HEK293 (cell line): Measurements from ENCODE around the gene ASIC1.
A peak's percentile ranks its signal among the peaks of the same experiment; 100 is the strongest.

Experiments
- REST ChIP-seq: fragments of 450-650 bp; formaldehyde crosslinking; IDR thresholded peaks from 2 replicates; pipeline ENCODE4 v1.5.1; 2016; ENCODE audit warnings: missing biosample characterization, missing genetic modification characterization
- TRIM28 ChIP-seq: IDR thresholded peaks from 2 replicates; pipeline ENCODE4 v1.6.1; 2011; ENCODE audit warnings: low read length, control low read depth, borderline replicate concordance
- ZBTB26 ChIP-seq: fragments of 450-650 bp; formaldehyde crosslinking; optimal IDR thresholded peaks from 2 replicates; pipeline ENCODE3; 2016; ENCODE audit warnings: missing biosample characterization, mild to moderate bottlenecking, missing genetic modification characterization
- ZNF24 ChIP-seq: fragments of 450-650 bp; formaldehyde crosslinking; IDR thresholded peaks from 2 replicates; pipeline ENCODE4 v1.5.1; 2016; ENCODE audit warnings: missing biosample characterization, missing genetic modification characterization
- ZNF354C ChIP-seq: fragments of 450-650 bp; formaldehyde crosslinking; IDR thresholded peaks from 2 replicates; pipeline ENCODE4 v1.5.1; 2016; ENCODE audit warnings: missing biosample characterization, missing genetic modification characterization, low read depth, borderline replicate concordance
- ZNF558 ChIP-seq: fragments of 450-650 bp; formaldehyde crosslinking; IDR thresholded peaks from 2 replicates; pipeline ENCODE4 v1.5.1; 2016; ENCODE audit warnings: missing biosample characterization, missing genetic modification characterization
- ZNF792 ChIP-seq: fragments of 450-650 bp; formaldehyde crosslinking; IDR thresholded peaks from 2 replicates; pipeline ENCODE4 v1.5.1; 2016; ENCODE audit warnings: missing biosample characterization, missing genetic modification characterization
- ZNF843 ChIP-seq: fragments of 450-650 bp; formaldehyde crosslinking; IDR thresholded peaks from 2 replicates; pipeline ENCODE4 v1.5.1; 2016; ENCODE audit warnings: missing biosample characterization, missing genetic modification characterization
- TF ChIP-seq, protein P1 (sequence below): fragments of 450-650 bp; formaldehyde crosslinking; IDR thresholded peaks from 2 replicates; pipeline ENCODE4 v1.5.1; 2016; ENCODE audit warnings: missing biosample characterization, missing genetic modification characterization
- TF ChIP-seq, protein P2 (sequence below): fragments of 450-650 bp; formaldehyde crosslinking; IDR thresholded peaks from 2 replicates; pipeline ENCODE4 v1.5.1; 2016; ENCODE audit warnings: missing biosample characterization, missing genetic modification characterization, low read depth
- TF ChIP-seq, protein P3 (sequence below): fragments of 450-650 bp; formaldehyde crosslinking; IDR thresholded peaks from 2 replicates; pipeline ENCODE4 v1.5.1; 2016; ENCODE audit warnings: missing biosample characterization, missing genetic modification characterization

DNA sequence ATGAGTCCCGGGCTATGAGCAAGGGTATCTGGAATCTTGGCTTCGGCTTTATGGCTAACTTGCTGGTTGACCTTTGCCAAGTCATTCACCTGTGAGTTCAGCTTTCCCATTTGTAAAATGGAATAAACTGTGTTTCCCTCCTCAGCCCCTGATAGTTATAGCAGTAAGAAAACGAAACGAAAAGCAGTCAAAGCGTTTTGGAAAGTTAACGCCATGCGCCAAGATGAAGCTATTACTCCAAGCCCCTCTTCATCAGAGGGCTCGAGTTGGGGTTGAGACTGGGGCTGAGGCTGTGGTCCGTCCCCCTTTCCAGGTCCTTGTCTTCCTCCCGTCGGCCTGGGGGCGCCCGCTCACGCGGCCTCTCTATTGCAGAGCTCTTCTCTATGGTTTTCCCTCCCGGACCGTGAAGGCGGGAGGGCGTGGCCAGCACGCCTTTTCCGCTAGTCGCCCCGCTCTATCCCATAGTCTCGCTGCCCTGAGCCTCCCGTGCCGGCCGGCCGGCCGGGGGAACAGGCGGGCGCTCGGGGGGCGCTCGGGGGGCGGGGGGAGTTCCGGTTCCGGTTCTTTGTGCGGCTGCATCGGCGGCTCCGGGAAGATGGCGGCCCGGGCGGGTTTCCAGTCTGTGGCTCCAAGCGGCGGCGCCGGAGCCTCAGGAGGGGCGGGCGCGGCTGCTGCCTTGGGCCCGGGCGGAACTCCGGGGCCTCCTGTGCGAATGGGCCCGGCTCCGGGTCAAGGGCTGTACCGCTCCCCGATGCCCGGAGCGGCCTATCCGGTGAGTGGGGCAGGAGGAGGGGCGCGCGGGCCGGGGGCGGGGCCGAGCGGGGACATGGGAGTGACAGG, 27.6 kb downstream of the ASIC1 start, which contains the start of gene SMARCD1:
- TF ChIP-seq ZNF354C (no peak), ZBTB26 (peak; percentile 30), ZNF792 (tag by site-specific recombination) (no peak), ZNF558 (no peak; the same call in 1 of the 2 replicates), TRIM28 (no peak), ZNF843 (tag by site-specific recombination) (no peak), REST (no peak), ZNF24 (tag by site-specific recombination) (no peak)
- TF ChIP-seq, protein P1, sequence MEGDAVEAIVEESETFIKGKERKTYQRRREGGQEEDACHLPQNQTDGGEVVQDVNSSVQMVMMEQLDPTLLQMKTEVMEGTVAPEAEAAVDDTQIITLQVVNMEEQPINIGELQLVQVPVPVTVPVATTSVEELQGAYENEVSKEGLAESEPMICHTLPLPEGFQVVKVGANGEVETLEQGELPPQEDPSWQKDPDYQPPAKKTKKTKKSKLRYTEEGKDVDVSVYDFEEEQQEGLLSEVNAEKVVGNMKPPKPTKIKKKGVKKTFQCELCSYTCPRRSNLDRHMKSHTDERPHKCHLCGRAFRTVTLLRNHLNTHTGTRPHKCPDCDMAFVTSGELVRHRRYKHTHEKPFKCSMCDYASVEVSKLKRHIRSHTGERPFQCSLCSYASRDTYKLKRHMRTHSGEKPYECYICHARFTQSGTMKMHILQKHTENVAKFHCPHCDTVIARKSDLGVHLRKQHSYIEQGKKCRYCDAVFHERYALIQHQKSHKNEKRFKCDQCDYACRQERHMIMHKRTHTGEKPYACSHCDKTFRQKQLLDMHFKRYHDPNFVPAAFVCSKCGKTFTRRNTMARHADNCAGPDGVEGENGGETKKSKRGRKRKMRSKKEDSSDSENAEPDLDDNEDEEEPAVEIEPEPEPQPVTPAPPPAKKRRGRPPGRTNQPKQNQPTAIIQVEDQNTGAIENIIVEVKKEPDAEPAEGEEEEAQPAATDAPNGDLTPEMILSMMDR: peak; percentile 65
- TF ChIP-seq, protein P2, sequence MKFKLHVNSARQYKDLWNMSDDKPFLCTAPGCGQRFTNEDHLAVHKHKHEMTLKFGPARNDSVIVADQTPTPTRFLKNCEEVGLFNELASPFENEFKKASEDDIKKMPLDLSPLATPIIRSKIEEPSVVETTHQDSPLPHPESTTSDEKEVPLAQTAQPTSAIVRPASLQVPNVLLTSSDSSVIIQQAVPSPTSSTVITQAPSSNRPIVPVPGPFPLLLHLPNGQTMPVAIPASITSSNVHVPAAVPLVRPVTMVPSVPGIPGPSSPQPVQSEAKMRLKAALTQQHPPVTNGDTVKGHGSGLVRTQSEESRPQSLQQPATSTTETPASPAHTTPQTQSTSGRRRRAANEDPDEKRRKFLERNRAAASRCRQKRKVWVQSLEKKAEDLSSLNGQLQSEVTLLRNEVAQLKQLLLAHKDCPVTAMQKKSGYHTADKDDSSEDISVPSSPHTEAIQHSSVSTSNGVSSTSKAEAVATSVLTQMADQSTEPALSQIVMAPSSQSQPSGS (tag by site-specific recombination): no peak
- TF ChIP-seq, protein P3, sequence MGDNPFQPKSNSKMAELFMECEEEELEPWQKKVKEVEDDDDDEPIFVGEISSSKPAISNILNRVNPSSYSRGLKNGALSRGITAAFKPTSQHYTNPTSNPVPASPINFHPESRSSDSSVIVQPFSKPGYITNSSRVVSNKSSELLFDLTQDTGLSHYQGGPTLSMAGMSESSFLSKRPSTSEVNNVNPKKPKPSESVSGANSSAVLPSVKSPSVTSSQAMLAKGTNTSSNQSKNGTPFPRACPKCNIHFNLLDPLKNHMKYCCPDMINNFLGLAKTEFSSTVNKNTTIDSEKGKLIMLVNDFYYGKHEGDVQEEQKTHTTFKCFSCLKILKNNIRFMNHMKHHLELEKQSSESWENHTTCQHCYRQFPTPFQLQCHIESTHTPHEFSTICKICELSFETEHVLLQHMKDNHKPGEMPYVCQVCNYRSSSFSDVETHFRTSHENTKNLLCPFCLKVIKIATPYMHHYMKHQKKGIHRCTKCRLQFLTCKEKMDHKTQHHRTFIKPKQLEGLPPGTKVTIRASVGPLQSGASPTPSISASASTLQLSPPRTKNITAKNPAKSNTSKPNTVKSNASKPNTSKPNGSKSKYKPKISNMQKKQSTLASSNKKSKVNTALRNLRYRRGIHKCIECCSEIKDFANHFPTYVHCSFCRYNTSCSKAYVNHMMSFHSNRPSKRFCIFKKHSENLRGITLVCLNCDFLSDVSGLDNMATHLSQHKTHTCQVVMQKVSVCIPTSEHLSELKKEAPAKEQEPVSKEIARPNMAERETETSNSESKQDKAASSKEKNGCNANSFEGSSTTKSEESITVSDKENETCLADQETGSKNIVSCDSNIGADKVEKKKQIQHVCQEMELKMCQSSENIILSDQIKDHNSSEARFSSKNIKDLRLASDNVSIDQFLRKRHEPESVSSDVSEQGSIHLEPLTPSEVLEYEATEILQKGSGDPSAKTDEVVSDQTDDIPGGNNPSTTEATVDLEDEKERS (tag by site-specific recombination): no peak
